Kidney (tissue), 14 donors: ENCODE data around the gene AQP7. TPM values are rescaled to one million over a fixed set of nuclear protein-coding genes. Genes with fewer than 3 reads are reported as not detected.
"Not testable (repeated sequence)": the region's sequence is repeated elsewhere in the genome, so short reads cannot be mapped to it uniquely, and the experiment has no call there.

Experiments
- DNase-seq, 5 donors: peaks; one replicate each; pipeline ENCODE4 v3.0.0-alpha.2; 2013 to 2020
- FAIRE-seq: peaks from 2 replicates; lab custom pipeline; 2012; peaks lifted over from hg19 to GRCh38; lab: Jason Lieb, UNC
- H3K27ac ChIP-seq, 2 donors: one replicate each; pipeline ENCODE4 v1.7.0; 2013; ENCODE audit warnings: low read depth in 2 of 2, low read length in 2 of 2, inconsistent platforms in 1 of 2
- H3K27me3 ChIP-seq: one replicate; pipeline ENCODE4 v1.7.1; 2013; ENCODE audit warnings: low read length, inconsistent platforms; ENCODE audit not compliant: control insufficient read depth, insufficient read depth
- H3K36me3 ChIP-seq, 3 donors: one replicate each; pipeline versions ENCODE4 v1.7.0 to v1.7.1; 2013; ENCODE audit warnings: low read length in 3 of 3, control low read depth in 1 of 3, inconsistent platforms in 1 of 3; ENCODE audit not compliant: insufficient read depth in 3 of 3, control insufficient read depth in 2 of 3
- H3K4me1 ChIP-seq, 3 donors: one replicate each; pipeline versions ENCODE4 v1.7.0 to v1.7.1; 2013; ENCODE audit warnings: low read length in 3 of 3, inconsistent platforms in 1 of 3, low read depth in 1 of 3; ENCODE audit not compliant: control insufficient read depth in 2 of 3, insufficient read depth in 2 of 3
- H3K4me3 ChIP-seq, 3 donors: one replicate each; pipeline versions ENCODE4 v1.7.0 to v1.8.1; 2013; ENCODE audit warnings: low read length in 3 of 3, control low read depth in 1 of 3, inconsistent platforms in 1 of 3
- H3K9ac ChIP-seq, 3 donors: one replicate each; pipeline versions ENCODE4 v1.7.0 to v1.7.1; 2013; ENCODE audit warnings: low read length in 3 of 3, control low read depth in 1 of 3, inconsistent platforms in 1 of 3
- H3K9me3 ChIP-seq, 3 donors: one replicate each; pipeline versions ENCODE4 v1.7.0 to v1.7.1; 2013; ENCODE audit warnings: low read length in 3 of 3, control low read depth in 1 of 3, inconsistent platforms in 1 of 3; ENCODE audit not compliant: control insufficient read depth in 2 of 3, insufficient read depth in 1 of 3
- CTCF ChIP-seq: IDR thresholded peaks from 3 replicates; pipeline ENCODE4 v1.5.1; 2012; ENCODE audit warnings: mild to moderate bottlenecking, moderate library complexity, borderline replicate concordance; ENCODE audit not compliant: insufficient read depth; ENCODE audit errors: extremely low read depth
- intact Hi-C: fragments of 100-400 bp; cut with DNase I; formaldehyde crosslinking; loops from one replicate; pipeline ENCODE4 v1.11.1; 2022
- polyA plus RNA-seq: library from polyadenylated mRNA; stranded (reverse); fragments of 350-450 nt; fragmentation: Illumina TruSeq; extraction: RNeasy Lipid Tissue Mini Kit (QIAGEN cat#74804); gene quantifications from one replicate; pipeline ENCODE4 v1.2.3, GENCODE V29; 2014; ENCODE audit warnings: low read depth, low replicate concordance; ENCODE audit not compliant: insufficient read depth
- total RNA-seq: library from RNA; stranded (reverse); fragmentation: NEBNext Ultra II Directional; extraction: Animal tissue kit (Norgen Biotek cat#: 25700); gene quantifications from one replicate; pipeline ENCODE4 v1.2.1, GENCODE V29; 2021
- donor health status: control.
- donor health status: control.
- donor health status: control.
- donor health status: control.
- donor health status: control.
- donor health status: DM: yes; HTN: yes; CAD: no.
- donor health status: Normal renal cell carcinoma (clear cell type).

Gene AQP7
- total and polyA plus RNA-seq, 2 donors from 2014 or later, result 11.9 to 45.3 TPM

GRCh38 chr9:33425128-33425533, 22.8 kb upstream of the AQP7 start:
- H3K27me3 ChIP-seq, result no peaks in the 10 kb centered on the region
- H3K4me3 ChIP-seq, result no peak overlapping the region
- intact Hi-C loops, result no loop called here
- no peak overlapping the region for H3K9ac ChIP-seq
- no peaks in the 10 kb centered on the region for H3K36me3 ChIP-seq
- H3K27ac ChIP-seq, result peak overlapping the region in 1 of 2 donors; percentile 77
- DNase-seq, result no peak
- no peak for FAIRE-seq
- no peak for TF ChIP-seq CTCF
- H3K4me1 ChIP-seq, result peaks cover 0 to 2% (median 0%) of the 10 kb centered on the region in 3 donors
- no peaks in the 10 kb centered on the region for H3K9me3 ChIP-seq

GRCh38 chr9:33424492-33424891, 22.1 kb upstream of the AQP7 start:
- H3K4me3 ChIP-seq, H3K4me1 ChIP-seq, H3K27ac ChIP-seq, H3K9ac ChIP-seq, intact Hi-C loops, H3K9me3 ChIP-seq, FAIRE-seq, H3K27me3 ChIP-seq, H3K36me3 ChIP-seq, DNase-seq: not testable (repeated sequence)

GRCh38 chr9:33424043-33424442, 21.7 kb upstream of the AQP7 start:
- H3K9ac ChIP-seq, FAIRE-seq, H3K27me3 ChIP-seq: not testable (repeated sequence)

GRCh38 chr9:33419708-33420303, 17.4 kb upstream of the AQP7 start:
- H3K4me3 ChIP-seq, result no peak overlapping the region

More at GRCh38 chr9:33424043-33424442, 21.7 kb upstream of the AQP7 start:
- H3K27ac ChIP-seq, DNase-seq, H3K4me3 ChIP-seq, H3K4me1 ChIP-seq, H3K9me3 ChIP-seq, H3K36me3 ChIP-seq, intact Hi-C loops: not testable (repeated sequence)

More at GRCh38 chr9:33419708-33420303, 17.4 kb upstream of the AQP7 start:
- FAIRE-seq (no peak), DNase-seq (no peak)
- no peak overlapping the region for H3K27ac ChIP-seq
- H3K9ac ChIP-seq, result no peak overlapping the region
- intact Hi-C loops, result no loop called here
- peaks cover 0 to 8% (median 0%) of the 10 kb centered on the region in 3 donors for H3K4me1 ChIP-seq
- H3K9me3 ChIP-seq, result no peaks in the 10 kb centered on the region
- H3K27me3 ChIP-seq, result no peaks in the 10 kb centered on the region
- H3K36me3 ChIP-seq, result no peaks in the 10 kb centered on the region
- no peak for TF ChIP-seq CTCF
